ENCODE data around the gene FAM98C.

- TF ChIP-seq POLR2A (IDR thresholded peaks at IDR 0.05; ENCODE audit: low read depth, low read length), result no peak
- no peak for TF ChIP-seq POLR2AphosphoS5 (IDR thresholded peaks at IDR 0.05; ENCODE audit: low read depth, low read length)
- TF ChIP-seq PAX5 (IDR thresholded peaks at IDR 0.05; ENCODE audit: insufficient read depth, low read length, severe bottlenecking), result no peak
- no peak for TF ChIP-seq POU2F2 (IDR thresholded peaks at IDR 0.05; ENCODE audit: low read depth, low read length)
- TF ChIP-seq TAF1 (IDR thresholded peaks at IDR 0.05; ENCODE audit: low read depth, low read length), result no peak
Measured at GRCh38 chr19:38387550-38388348, 15.1 kb upstream of the FAM98C start, which contains the start of gene GGN.

Measured in GM12891 (cell line).